OCI-LY3 (cell line): Measurements from ENCODE around the gene PCF11.

ENCODE experiments used
- CTCF ChIP-seq: fragments of 200-600, 300-600 bp; sonication (generic); IDR thresholded peaks from 2 replicates; pipeline ENCODE4 v1.5.1; 2014; ENCODE audit warnings: antibody characterized with exemption, low read length, low read depth
- EZH2phosphoT487 ChIP-seq: fragments of 200-600 bp; shearing (Covaris generic); IDR thresholded peaks from 2 replicates; pipeline ENCODE4 v1.6.1; 2018; ENCODE audit warnings: antibody characterized with exemption, mixed run types, low read depth

GRCh38 chr11:83115026-83115425 is 41.9 kb upstream of the PCF11 start:
- TF ChIP-seq CTCF (no peak), EZH2phosphoT487 (no peak)
